HFF-Myc (cell line): ENCODE results near the gene UGGT1.

Source experiments
- DNase-seq: peaks from one replicate; pipeline ENCODE4 v3.0.0-alpha.2; 2011; ENCODE audit warnings: low read depth; ENCODE audit errors: extremely low read depth
- H3K4me3 ChIP-seq: replicated peaks from 2 replicates; pipeline ENCODE4 v1.5.1; 2011; ENCODE audit warnings: low read depth, mild to moderate bottlenecking, control low read depth, low read length
- TF ChIP-seq, protein P1 (sequence below): IDR thresholded peaks from 2 replicates; pipeline ENCODE4 v1.5.1; 2012; ENCODE audit warnings: mild to moderate bottlenecking, low read depth, low read length, control low read depth; ENCODE audit errors: missing control alignments

Gene UGGT1

DNA sequence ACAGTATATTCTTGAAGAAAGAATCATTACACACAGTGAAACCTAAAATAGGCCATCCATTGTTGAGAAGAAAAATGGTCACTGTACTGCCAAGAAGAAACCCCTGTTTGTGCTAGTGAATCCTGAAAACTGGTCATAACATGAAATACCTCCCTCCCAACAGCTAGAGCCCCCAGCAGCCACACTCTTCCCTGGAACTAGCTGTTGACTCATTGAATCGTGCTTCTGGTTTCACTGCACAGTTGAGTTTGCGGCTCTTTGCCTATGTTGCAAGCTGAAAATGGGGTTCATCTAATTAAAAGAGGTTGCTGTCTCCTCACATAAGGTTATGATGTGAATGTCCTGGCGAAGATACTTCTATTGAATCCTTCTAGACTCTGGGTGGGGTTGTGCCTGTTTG lies 86.3 kb downstream of the UGGT1 start:
- TF ChIP-seq, protein P1, sequence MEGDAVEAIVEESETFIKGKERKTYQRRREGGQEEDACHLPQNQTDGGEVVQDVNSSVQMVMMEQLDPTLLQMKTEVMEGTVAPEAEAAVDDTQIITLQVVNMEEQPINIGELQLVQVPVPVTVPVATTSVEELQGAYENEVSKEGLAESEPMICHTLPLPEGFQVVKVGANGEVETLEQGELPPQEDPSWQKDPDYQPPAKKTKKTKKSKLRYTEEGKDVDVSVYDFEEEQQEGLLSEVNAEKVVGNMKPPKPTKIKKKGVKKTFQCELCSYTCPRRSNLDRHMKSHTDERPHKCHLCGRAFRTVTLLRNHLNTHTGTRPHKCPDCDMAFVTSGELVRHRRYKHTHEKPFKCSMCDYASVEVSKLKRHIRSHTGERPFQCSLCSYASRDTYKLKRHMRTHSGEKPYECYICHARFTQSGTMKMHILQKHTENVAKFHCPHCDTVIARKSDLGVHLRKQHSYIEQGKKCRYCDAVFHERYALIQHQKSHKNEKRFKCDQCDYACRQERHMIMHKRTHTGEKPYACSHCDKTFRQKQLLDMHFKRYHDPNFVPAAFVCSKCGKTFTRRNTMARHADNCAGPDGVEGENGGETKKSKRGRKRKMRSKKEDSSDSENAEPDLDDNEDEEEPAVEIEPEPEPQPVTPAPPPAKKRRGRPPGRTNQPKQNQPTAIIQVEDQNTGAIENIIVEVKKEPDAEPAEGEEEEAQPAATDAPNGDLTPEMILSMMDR, result no peak
- no peak overlapping the region for H3K4me3 ChIP-seq
- DNase-seq, result no peak

DNA sequence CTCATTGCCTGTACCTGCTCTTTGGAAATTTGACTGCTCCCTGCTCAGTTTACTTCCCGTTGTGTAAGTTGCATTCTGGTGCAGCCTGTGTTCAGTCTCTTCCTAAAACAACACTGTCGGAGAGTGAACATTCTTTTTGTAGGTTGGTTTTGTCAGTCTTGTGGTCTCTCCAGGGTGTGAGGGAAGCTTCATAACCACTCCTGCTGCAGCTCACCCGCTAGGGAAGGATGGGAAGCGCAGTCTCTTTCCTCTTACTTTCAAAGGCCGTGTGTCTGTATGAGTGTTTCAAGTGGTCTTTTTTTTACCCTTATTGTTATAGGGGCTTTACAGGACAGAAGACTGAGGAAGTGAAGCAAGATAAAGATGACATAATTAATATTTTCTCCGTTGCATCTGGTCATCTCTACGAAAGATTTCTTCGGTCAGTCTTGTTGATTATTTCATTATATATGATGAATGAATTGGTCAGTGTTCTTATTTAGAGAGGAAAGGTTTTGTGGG lies 87.2 kb downstream of the UGGT1 start:
- no peak overlapping the region for H3K4me3 ChIP-seq
- TF ChIP-seq, protein P1, result no peak
- DNase-seq, result no peak

- H3K4me3 ChIP-seq, result no peak overlapping the region
- TF ChIP-seq, protein P1, result peak; percentile 87
- peak; percentile 22 for DNase-seq
Measured at GRCh38 chr2:128178650-128179460, 87.9 kb downstream of the UGGT1 start.

GRCh38 chr2:128179461-128179755 lies 88.4 kb downstream of the UGGT1 start:
- DNase-seq, result no peak
- H3K4me3 ChIP-seq, result no peak overlapping the region
- TF ChIP-seq, protein P1, result no peak

DNA sequence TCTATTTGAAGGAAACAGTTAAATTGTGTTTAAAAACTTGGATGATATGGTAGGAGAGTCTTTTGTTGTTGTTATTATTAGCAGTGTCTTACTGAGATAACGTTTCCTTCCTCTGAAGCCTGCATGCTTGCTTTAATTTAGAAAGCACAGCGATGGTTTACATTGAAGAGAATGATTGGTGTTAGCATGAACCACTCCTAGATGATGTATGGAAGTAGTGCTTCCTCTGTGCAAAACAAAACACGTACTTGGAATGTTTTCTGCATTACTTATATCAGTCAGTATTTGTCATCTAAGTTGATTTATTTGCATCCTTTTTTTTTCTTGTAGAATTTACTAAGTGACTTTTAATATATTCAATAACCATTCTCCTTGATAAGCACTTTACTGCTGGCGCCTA lies 89.0 kb downstream of the UGGT1 start:
- no peak overlapping the region for H3K4me3 ChIP-seq
- DNase-seq, result no peak
- TF ChIP-seq, protein P1, result no peak

DNA sequence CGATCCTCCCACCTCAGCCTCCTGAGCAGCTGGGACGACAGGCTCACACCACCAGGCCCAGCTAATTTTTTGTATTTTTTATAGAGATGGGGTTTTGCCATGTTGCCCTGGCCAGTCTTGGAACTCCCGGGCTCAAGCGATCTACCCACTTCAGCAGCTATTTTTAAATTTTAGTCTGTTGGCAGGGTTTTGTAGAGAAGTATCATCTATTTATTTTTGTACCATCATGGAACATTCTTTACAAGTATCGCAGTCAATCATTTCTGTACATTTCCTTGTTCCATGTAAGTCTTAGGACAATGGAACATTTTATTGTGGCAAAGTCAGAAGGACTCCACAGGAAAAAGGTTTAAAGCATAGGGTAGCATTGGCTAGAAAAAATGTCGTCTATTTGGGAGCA lies 94.6 kb downstream of the UGGT1 start:
- no peak overlapping the region for H3K4me3 ChIP-seq
- TF ChIP-seq, protein P1, result no peak
- DNase-seq, result no peak
